ENCODE results near the gene OR2T10.
"Not testable (repeated sequence)": the region's sequence is repeated elsewhere in the genome, so short reads cannot be mapped to it uniquely, and the experiment has no call there.

GRCh38 chr1:248640906-248641305, 43.4 kb upstream of the OR2T10 start:
- not testable (repeated sequence) for TF ChIP-seq POLR2A, CTCF (IDR thresholded peaks at IDR 0.05)

Data from Peyer's patch (tissue), 4 donors.